Thoracic aorta (tissue), 2 donors: ENCODE results near the gene CDR2L. TPM values are rescaled to one million over a fixed set of nuclear protein-coding genes. Genes with fewer than 3 reads are reported as not detected.

Experiments
- ATAC-seq: fragments of 150-250 bp; one replicate; pipeline ENCODE4 v1.8.0; 2017; ENCODE audit warnings: low read depth; ENCODE audit not compliant: insufficient number of reproducible peaks, low FRiP score
- DNase-seq: peaks from one replicate; pipeline ENCODE4 v3.0.0-alpha.2; 2020; ENCODE audit warnings: low spot score
- H3K27ac ChIP-seq, 2 donors: fragments of 200-600 bp; sonication (generic); 1 replicate in 1 of 2; 2 replicates in 1 of 2; pipeline ENCODE4 v1.5.1; 2016; ENCODE audit warnings: mild to moderate bottlenecking in 2 of 2, moderate library complexity in 2 of 2
- H3K27me3 ChIP-seq: fragments of 200-600 bp; sonication (generic); replicated peaks from 2 replicates; pipeline ENCODE4 v1.6.0; 2016; ENCODE audit warnings: mild to moderate bottlenecking; ENCODE audit not compliant: insufficient read depth
- H3K36me3 ChIP-seq: fragments of 200-600 bp; sonication (generic); one replicate; pipeline ENCODE4 v1.5.1; 2016
- H3K4me1 ChIP-seq, 2 donors: fragments of 200-600 bp; sonication (generic); 1 replicate in 1 of 2; 2 replicates in 1 of 2; pipeline versions ENCODE4 v1.5.1 to v1.6.0; 2016; ENCODE audit warnings: low read depth in 2 of 2, mild to moderate bottlenecking in 1 of 2; ENCODE audit not compliant: control insufficient read depth in 1 of 2
- H3K4me3 ChIP-seq: fragments of 200-600 bp; sonication (generic); 2 replicates; pipeline ENCODE4 v1.5.1; 2016; ENCODE audit warnings: mild to moderate bottlenecking
- H3K9me3 ChIP-seq: fragments of 200-600 bp; sonication (generic); 2 replicates; pipeline ENCODE4 v1.5.1; 2016
- CTCF ChIP-seq: fragments of 200-600 bp; sonication (generic); IDR thresholded peaks from one replicate; pipeline ENCODE4 v1.5.1; 2019; ENCODE audit warnings: antibody characterized with exemption
- total RNA-seq, 2 donors: library from RNA; depleted of rRNA; stranded (reverse); fragments of >200 nt; gene quantifications; one replicate each; pipeline versions ENCODE4 v1.1.0 to v1.2.3, GENCODE V29; 2016

Gene CDR2L
- total RNA-seq, 2 donors from 2014 or later, result 26.4 to 29.8 TPM

DNA sequence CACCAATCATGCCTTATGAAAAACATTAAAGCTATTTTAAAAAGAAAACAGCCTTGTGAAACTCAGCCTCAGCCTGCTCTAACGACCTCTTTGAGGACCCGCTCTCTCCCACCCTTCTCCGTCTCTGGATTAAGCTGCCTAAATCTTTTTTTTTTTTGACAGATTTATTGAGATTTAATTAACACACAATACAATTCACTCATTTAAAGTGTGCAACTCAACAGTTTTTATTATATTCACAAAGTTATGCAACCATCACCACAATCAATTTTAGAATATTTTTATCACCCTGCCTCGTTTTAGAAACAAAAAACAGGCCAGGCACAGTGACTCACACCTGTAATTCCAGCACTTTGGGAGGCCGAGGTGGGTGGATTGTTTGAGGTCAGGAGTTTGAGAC, 8.4 kb downstream of the CDR2L start:
- no peak overlapping the region for H3K27ac ChIP-seq
- TF ChIP-seq CTCF, result no peak
- peaks cover 5% of the 10 kb centered on the region for H3K36me3 ChIP-seq
- no peak for DNase-seq
- H3K27me3 ChIP-seq, result no peaks in the 10 kb centered on the region
- no peak for ATAC-seq
- H3K9me3 ChIP-seq, result no peaks in the 10 kb centered on the region
- H3K4me3 ChIP-seq, result no peak overlapping the region
- no peaks in the 10 kb centered on the region for H3K4me1 ChIP-seq

- Histone ChIP-seq H3K4me1 (no peaks in the 10 kb centered on the region), H3K36me3 (peaks cover 24% of the 10 kb centered on the region), H3K9me3 (no peaks in the 10 kb centered on the region), H3K4me3 (no peak overlapping the region), H3K27ac (no peak overlapping the region), H3K27me3 (no peaks in the 10 kb centered on the region)
- ATAC-seq (no peak), DNase-seq (no peak)
- TF ChIP-seq CTCF, result no peak
Observed at GRCh38 chr17:74998783-74999182, 11.4 kb downstream of the CDR2L start.

- ATAC-seq, result no peak
- no peaks in the 10 kb centered on the region for H3K27me3 ChIP-seq
- no peak overlapping the region for H3K27ac ChIP-seq
- peaks cover 26% of the 10 kb centered on the region for H3K36me3 ChIP-seq
- H3K4me1 ChIP-seq, result no peaks in the 10 kb centered on the region
- no peak overlapping the region for H3K4me3 ChIP-seq
- no peaks in the 10 kb centered on the region for H3K9me3 ChIP-seq
- DNase-seq, result no peak
- no peak for TF ChIP-seq CTCF
Observed at GRCh38 chr17:74999523-74999922, 12.1 kb downstream of the CDR2L start.

- TF ChIP-seq CTCF, result no peak
- DNase-seq (no peak), ATAC-seq (no peak)
- Histone ChIP-seq H3K36me3 (peaks cover 26% of the 10 kb centered on the region), H3K4me3 (no peak overlapping the region), H3K27ac (no peak overlapping the region), H3K27me3 (no peaks in the 10 kb centered on the region), H3K4me1 (no peaks in the 10 kb centered on the region), H3K9me3 (no peaks in the 10 kb centered on the region)
Observed at GRCh38 chr17:75001915-75002843, 14.7 kb downstream of the CDR2L start.

DNA sequence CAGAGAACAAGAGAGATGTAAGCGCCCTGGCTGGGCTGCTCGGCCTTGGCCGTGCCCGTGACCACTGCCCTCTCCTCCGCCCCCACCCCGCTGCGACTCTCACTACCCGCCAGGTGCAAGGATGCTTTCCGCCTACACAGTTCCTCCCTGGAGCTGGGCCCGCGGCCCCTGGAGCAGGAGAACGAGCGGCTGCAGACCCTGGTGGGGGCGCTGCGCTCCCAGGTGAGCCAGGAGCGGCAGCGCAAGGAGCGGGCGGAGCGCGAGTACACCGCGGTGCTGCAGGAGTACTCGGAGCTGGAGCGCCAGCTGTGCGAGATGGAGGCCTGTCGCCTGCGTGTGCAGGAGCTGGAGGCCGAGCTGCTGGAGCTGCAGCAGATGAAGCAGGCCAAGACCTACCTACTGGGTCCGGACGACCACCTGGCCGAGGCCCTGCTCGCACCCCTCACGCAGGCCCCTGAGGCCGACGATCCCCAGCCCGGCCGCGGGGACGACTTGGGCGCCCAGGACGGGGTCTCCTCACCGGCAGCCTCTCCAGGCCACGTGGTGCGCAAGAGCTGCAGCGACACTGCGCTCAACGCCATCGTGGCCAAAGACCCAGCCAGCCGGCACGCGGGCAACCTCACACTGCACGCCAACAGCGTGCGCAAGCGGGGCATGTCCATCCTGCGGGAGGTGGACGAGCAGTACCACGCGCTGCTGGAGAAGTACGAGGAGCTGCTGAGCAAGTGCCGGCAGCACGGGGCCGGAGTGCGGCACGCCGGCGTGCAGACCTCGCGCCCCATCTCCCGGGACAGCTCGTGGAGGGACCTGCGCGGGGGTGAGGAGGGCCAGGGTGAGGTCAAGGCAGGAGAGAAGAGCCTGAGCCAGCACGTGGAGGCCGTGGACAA, 15.9 kb downstream of the CDR2L start:
- Histone ChIP-seq H3K9me3 (no peaks in the 10 kb centered on the region), H3K4me1 (no peaks in the 10 kb centered on the region), H3K27me3 (no peaks in the 10 kb centered on the region), H3K4me3 (no peak overlapping the region), H3K36me3 (peaks cover 26% of the 10 kb centered on the region), H3K27ac (no peak overlapping the region)
- DNase-seq (no peak), ATAC-seq (no peak)
- no peak for TF ChIP-seq CTCF
